HG02642 (cell line): ENCODE measurements around the gene MICAL2.

ENCODE experiments used
- ATAC-seq: cut with Tn5 transposase; IDR thresholded peaks from one replicate; pipeline ENCODE4 v1.9.1; 2021; ENCODE audit warnings: mild to moderate bottlenecking; ENCODE audit not compliant: unreplicated experiment, poor library complexity

Gene MICAL2

GRCh38 chr11:12182676-12183541, 72.5 kb downstream of the MICAL2 start:
- no peak for ATAC-seq

GRCh38 chr11:12183827-12184620, 73.6 kb downstream of the MICAL2 start:
- no peak for ATAC-seq

GRCh38 chr11:12184699-12185098, 74.3 kb downstream of the MICAL2 start:
- no peak for ATAC-seq

GRCh38 chr11:12185106-12185690, 74.8 kb downstream of the MICAL2 start:
- ATAC-seq: no peak

- no peak for ATAC-seq
Observed at GRCh38 chr11:12185914-12186313, 75.5 kb downstream of the MICAL2 start.

GRCh38 chr11:12186701-12187100, 76.3 kb downstream of the MICAL2 start:
- no peak for ATAC-seq

- no peak for ATAC-seq
Observed at GRCh38 chr11:12187399-12187798, 77.0 kb downstream of the MICAL2 start.

GRCh38 chr11:12188548-12189317, 78.3 kb downstream of the MICAL2 start:
- peak; percentile 70 for ATAC-seq

- no peak for ATAC-seq
Observed at GRCh38 chr11:12189543-12190235, 79.3 kb downstream of the MICAL2 start.

GRCh38 chr11:12190511-12190910, 80.1 kb downstream of the MICAL2 start:
- ATAC-seq: no peak

- no peak for ATAC-seq
Observed at GRCh38 chr11:12192794-12193514, 82.6 kb downstream of the MICAL2 start.

- ATAC-seq: no peak
Observed at GRCh38 chr11:12193515-12194336, 83.3 kb downstream of the MICAL2 start.

- ATAC-seq: peak; percentile 71
Observed at GRCh38 chr11:12195768-12196167, 85.4 kb downstream of the MICAL2 start.

- no peak for ATAC-seq
Observed at GRCh38 chr11:12196308-12196707, 85.9 kb downstream of the MICAL2 start.

- no peak for ATAC-seq
Observed at GRCh38 chr11:12196872-12197271, 86.5 kb downstream of the MICAL2 start.

- no peak for ATAC-seq
Observed at GRCh38 chr11:12198251-12199222, 88.1 kb downstream of the MICAL2 start.
